Activated CD4-positive, alpha-beta T cell treated with anti-CD3 and anti-CD28 coated beads, Interleukin-2, amount 10 ng/mL, durations not matched to agents 24 days and 14 days (primary cell): ENCODE measurements around the gene MEF2A. TPM values are rescaled to one million over a fixed set of nuclear protein-coding genes. Genes with fewer than 3 reads are reported as not detected.
"Not testable (repeated sequence)": the region's sequence is repeated elsewhere in the genome, so short reads cannot be mapped to it uniquely, and the experiment has no call there.

Experiments used
- DNase-seq: peaks from one replicate; pipeline ENCODE4 v3.0.0; 2022
- H3K27ac Mint-ChIP-seq: one replicate; pipeline ENCODE4 v1.8.0; 2022; ENCODE audit warnings: mild to moderate bottlenecking, mixed read lengths
- H3K27me3 Mint-ChIP-seq: one replicate; pipeline ENCODE4 v1.8.0; 2022; ENCODE audit warnings: mixed read lengths
- H3K36me3 Mint-ChIP-seq: one replicate; pipeline ENCODE4 v1.8.0; 2022; ENCODE audit warnings: low read depth, mild to moderate bottlenecking, mixed read lengths
- H3K4me1 Mint-ChIP-seq: one replicate; pipeline ENCODE4 v1.8.0; 2021; ENCODE audit warnings: mixed read lengths
- H3K4me3 Mint-ChIP-seq: one replicate; pipeline ENCODE4 v1.8.0; 2022; ENCODE audit warnings: mild to moderate bottlenecking, moderate library complexity, mixed read lengths
- H3K9me3 Mint-ChIP-seq: one replicate; pipeline ENCODE4 v1.8.0; 2021; ENCODE audit warnings: mixed read lengths
- intact Hi-C: fragments of 100-400 bp; cut with micrococcal nuclease; formaldehyde crosslinking; loops from one replicate; pipeline ENCODE4 v1.15.1; 2023
- total RNA-seq: library from RNA; stranded (reverse); gene quantifications from 2 replicates; pipeline ENCODE4 v1.2.3, GENCODE V29; 2022

Gene MEF2A
- total RNA-seq, 1 donor from 2014 or later = 25.3 TPM

DNA sequence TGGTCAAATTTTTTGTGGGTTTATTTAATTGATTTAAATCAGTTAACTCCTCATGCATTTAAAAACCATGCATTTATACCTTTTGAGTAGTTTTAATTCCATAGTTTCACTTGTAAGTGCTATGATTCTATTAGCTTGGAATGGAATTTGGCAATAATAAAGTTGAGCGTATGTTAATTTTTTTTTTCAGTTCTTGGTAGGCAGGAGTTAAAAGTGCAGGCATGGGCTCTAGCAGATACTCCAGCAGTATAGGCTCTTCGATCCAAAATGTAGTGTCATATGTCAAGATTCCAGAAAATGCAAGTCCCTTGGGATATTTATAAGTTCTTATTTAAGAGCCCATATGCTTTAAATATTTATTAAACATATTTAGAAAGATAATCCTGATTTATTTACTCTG lies 97.1 kb downstream of the MEF2A start:
- Mint-ChIP-seq H3K36me3 (peaks cover 34% of the 10 kb centered on the region), H3K27me3 (no peaks in the 10 kb centered on the region), H3K4me3 (no peak overlapping the region), H3K27ac (no peak overlapping the region), H3K4me1 (peaks cover 8% of the 10 kb centered on the region), H3K9me3 (peaks cover 17% of the 10 kb centered on the region)
- no peak for DNase-seq
- intact Hi-C loops = no loop called here

DNA sequence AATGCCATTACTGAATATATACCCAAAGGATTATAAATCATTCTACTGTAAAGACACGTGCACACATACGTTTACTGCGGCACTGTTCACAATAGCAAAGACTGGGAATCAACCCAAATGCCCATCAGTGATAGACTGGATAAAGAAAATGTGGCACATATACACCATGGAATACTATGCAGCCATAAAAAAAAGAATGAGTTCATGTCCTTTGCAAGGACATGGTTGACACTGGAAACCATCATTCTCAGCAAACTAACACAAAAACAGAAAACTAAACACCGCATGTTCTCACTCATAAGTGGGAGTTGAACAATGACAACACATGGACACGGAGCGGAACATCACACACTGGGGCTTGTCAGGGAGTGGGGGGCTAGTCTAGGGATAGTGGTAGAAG lies 100.3 kb downstream of the MEF2A start:
- H3K4me1 Mint-ChIP-seq, DNase-seq, H3K9me3 Mint-ChIP-seq, H3K27ac Mint-ChIP-seq, H3K4me3 Mint-ChIP-seq, H3K27me3 Mint-ChIP-seq, intact Hi-C loops: not testable (repeated sequence)
- peaks cover 18% of the 10 kb centered on the region for H3K36me3 Mint-ChIP-seq

DNA sequence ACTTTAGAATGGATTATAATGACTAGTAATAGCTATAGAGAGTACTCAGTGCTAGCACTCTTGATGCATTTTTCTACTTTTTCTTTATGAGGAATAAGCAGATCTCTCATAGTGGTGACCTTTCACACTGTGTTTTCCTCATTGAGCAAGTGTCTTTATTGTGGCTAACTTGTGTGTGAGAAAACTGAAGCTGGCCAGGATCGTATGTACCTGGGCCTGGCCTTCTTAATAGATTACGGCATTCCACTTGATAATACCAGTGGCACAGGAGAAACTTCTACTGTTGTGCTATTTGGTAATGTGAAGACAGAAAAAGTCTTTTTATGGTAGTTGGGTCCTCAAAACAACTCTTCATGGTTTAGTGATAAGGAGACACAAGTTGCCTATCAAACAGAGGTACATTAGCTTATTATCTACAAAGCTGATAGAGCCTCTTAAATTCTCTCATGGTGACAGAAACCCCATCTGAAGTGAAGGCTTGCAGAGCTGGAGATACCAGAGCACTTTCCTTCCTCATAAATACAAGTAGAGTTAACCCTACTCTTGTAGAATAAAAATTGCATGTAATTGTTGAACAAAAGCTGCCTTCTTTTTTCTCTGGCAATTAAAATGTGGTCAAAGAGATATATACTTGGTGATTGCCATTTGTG lies 102.9 kb downstream of the MEF2A start:
- Mint-ChIP-seq H3K9me3 (peaks cover 8% of the 10 kb centered on the region), H3K27ac (no peak overlapping the region), H3K4me3 (no peak overlapping the region), H3K4me1 (peaks cover 2% of the 10 kb centered on the region), H3K36me3 (peaks cover 25% of the 10 kb centered on the region), H3K27me3 (no peaks in the 10 kb centered on the region)
- intact Hi-C loops = no loop called here
- DNase-seq = no peak

DNA sequence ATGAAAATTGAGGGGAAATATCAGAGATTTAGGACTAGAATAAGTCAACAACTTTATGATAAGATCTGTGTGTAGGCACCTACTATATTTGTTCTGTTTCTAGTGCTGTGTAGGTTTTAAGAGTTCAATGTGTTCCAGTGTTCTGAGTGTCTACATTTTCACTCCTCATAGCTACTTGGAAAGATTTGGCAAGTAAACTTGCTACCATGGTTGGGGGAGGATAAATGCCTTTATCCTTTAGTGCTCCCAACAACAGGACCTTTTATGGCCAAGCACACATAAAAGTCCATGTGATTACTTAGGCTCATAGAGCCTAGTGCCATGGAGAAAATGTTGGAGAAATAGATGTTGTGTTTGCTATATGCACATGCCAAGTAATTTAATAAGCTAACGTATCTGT lies 103.5 kb downstream of the MEF2A start:
- peaks cover 6% of the 10 kb centered on the region for H3K9me3 Mint-ChIP-seq
- H3K27ac Mint-ChIP-seq = no peak overlapping the region

GRCh38 chr15:99671926-99672635 lies 106.3 kb downstream of the MEF2A start:
- intact Hi-C loops = no loop called here

More for the DNA sequence above, 103.5 kb downstream of the MEF2A start:
- no peak for DNase-seq
- Mint-ChIP-seq H3K27me3 (no peaks in the 10 kb centered on the region), H3K36me3 (peaks cover 22% of the 10 kb centered on the region), H3K4me3 (no peak overlapping the region), H3K4me1 (peaks cover 2% of the 10 kb centered on the region)
- intact Hi-C loops = no loop called here

DNA sequence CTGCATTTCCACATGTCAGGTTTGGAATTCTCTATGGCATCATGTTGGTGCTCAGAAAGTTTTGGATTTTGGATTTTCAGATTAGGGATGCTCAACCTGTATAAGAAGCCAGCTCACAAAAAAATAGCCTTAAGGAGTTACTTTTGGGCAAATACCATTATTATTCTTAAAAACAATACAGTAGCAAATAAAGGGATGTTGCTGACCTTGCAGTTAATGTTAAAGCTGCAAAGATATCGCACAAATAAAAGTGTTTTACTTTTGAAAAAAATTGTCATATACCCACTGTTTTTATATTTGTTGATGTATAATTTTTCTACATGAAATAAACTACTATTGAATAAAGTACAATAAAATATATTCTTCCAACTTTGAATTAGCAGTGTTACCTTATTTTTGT lies 107.3 kb downstream of the MEF2A start:
- no peaks in the 10 kb centered on the region for H3K27me3 Mint-ChIP-seq
- no peak overlapping the region for H3K4me3 Mint-ChIP-seq
- no peaks in the 10 kb centered on the region for H3K9me3 Mint-ChIP-seq
- intact Hi-C loops = no loop called here
- H3K27ac Mint-ChIP-seq = no peak overlapping the region
- H3K36me3 Mint-ChIP-seq = peaks cover 39% of the 10 kb centered on the region
- no peak for DNase-seq
- peaks cover 4% of the 10 kb centered on the region for H3K4me1 Mint-ChIP-seq

More at GRCh38 chr15:99671926-99672635, 106.3 kb downstream of the MEF2A start:
- no peak for DNase-seq
- no peaks in the 10 kb centered on the region for H3K27me3 Mint-ChIP-seq
- peaks cover 2% of the 10 kb centered on the region for H3K4me1 Mint-ChIP-seq
- peaks cover 31% of the 10 kb centered on the region for H3K36me3 Mint-ChIP-seq
- H3K27ac Mint-ChIP-seq = no peak overlapping the region
- no peak overlapping the region for H3K4me3 Mint-ChIP-seq
- H3K9me3 Mint-ChIP-seq = no peaks in the 10 kb centered on the region

- Mint-ChIP-seq H3K27me3 (no peaks in the 10 kb centered on the region), H3K9me3 (no peaks in the 10 kb centered on the region), H3K36me3 (peaks cover 49% of the 10 kb centered on the region), H3K4me3 (no peak overlapping the region), H3K4me1 (peaks cover 3% of the 10 kb centered on the region), H3K27ac (no peak overlapping the region)
- intact Hi-C loops = no loop called here
- no peak for DNase-seq
These were observed 108.5 kb downstream of the MEF2A start for GRCh38 chr15:99674279-99674678.

DNA sequence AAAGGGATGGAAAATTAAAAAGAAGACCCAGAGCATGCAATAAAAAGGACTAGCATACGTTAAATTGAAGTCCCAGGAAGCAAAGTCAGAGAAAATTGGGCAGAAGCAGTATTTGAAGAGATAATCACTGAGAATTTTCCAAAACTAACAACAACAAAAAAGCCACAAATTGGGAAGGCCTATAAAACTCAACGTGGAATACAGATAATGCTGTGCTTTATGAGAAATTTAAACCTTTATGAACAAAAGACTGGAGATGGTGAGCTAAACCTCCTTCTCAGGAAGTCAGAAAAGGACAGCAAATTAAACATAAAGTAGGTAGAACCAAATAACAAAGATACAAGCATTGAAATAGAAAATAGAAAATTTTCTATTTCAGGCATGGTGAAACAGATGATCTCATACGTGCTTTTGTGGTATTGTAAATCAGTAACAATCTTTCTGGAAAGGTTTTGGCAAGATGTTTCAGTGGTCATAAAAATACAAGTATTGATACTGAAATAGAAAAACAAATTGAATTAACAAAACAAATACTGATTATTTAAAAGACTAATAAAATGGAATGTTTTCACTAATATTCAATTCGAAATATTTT lies 111.9 kb downstream of the MEF2A start:
- Mint-ChIP-seq H3K4me3 (no peak overlapping the region), H3K27me3 (no peaks in the 10 kb centered on the region), H3K27ac (no peak overlapping the region), H3K4me1 (peaks cover 8% of the 10 kb centered on the region), H3K9me3 (peaks cover 4% of the 10 kb centered on the region), H3K36me3 (peaks cover 53% of the 10 kb centered on the region)
- intact Hi-C loops = no loop called here
- DNase-seq = no peak

GRCh38 chr15:99680276-99680675 lies 114.5 kb downstream of the MEF2A start:
- Mint-ChIP-seq H3K27me3 (no peaks in the 10 kb centered on the region), H3K4me1 (peaks cover 15% of the 10 kb centered on the region), H3K4me3 (no peak overlapping the region), H3K9me3 (peaks cover 17% of the 10 kb centered on the region), H3K27ac (no peak overlapping the region), H3K36me3 (peaks cover 63% of the 10 kb centered on the region)
- intact Hi-C loops = no loop called here
- DNase-seq = no peak

- Mint-ChIP-seq H3K4me3 (no peak overlapping the region), H3K36me3 (peaks cover 65% of the 10 kb centered on the region), H3K4me1 (peaks cover 15% of the 10 kb centered on the region), H3K27me3 (no peaks in the 10 kb centered on the region), H3K9me3 (peaks cover 30% of the 10 kb centered on the region), H3K27ac (no peak overlapping the region)
- DNase-seq = no peak
- intact Hi-C loops = no loop called here
These were observed 116.2 kb downstream of the MEF2A start for GRCh38 chr15:99681990-99682389.

GRCh38 chr15:99682455-99682854 lies 116.7 kb downstream of the MEF2A start:
- DNase-seq = no peak
- intact Hi-C loops = no loop called here
- Mint-ChIP-seq H3K9me3 (peaks cover 33% of the 10 kb centered on the region), H3K4me3 (no peak overlapping the region), H3K4me1 (peaks cover 13% of the 10 kb centered on the region), H3K36me3 (peaks cover 65% of the 10 kb centered on the region), H3K27me3 (no peaks in the 10 kb centered on the region), H3K27ac (no peak overlapping the region)

DNA sequence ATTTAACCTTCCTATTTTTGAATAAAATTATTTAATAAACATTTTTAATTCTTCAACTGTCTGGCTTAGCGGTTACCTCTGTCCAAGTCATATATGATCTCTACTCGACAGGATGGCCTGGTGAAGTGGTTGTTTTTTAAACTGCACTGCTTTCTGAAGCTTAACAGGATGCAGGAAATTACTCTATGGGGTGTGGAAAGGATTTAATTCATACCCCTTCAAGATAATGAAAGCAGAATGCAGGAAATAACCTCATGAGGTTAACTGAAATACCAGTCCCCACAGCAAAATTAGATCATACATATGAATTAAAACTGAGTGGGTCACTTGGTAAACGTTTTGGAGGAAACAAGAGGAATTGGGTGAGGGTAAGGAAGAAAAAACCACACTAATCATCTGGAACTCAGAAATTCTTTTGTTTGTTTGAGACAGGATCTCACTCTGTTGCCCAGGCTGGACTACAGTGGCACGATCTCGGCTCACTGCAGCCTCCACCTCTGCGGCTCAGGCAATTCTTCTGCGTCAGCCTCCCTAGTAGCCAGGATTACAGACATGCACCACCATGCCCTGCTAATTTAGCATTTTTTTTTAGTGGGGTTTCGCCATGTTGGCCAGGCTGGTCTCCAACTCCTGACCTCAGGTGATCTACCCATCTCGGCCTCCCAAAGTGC lies 117.4 kb downstream of the MEF2A start:
- peak overlapping the region; percentile 36 for H3K4me3 Mint-ChIP-seq
- H3K4me1 Mint-ChIP-seq = peaks cover 13% of the 10 kb centered on the region
- H3K27ac Mint-ChIP-seq = peak overlapping the region; percentile 63
- intact Hi-C loops = no loop called here
- H3K9me3 Mint-ChIP-seq = peaks cover 35% of the 10 kb centered on the region
- peak; percentile 70 for DNase-seq
- H3K27me3 Mint-ChIP-seq = no peaks in the 10 kb centered on the region
- H3K36me3 Mint-ChIP-seq = peaks cover 61% of the 10 kb centered on the region

- no peaks in the 10 kb centered on the region for H3K27me3 Mint-ChIP-seq
- H3K4me1 Mint-ChIP-seq = peaks cover 12% of the 10 kb centered on the region
- no peak for DNase-seq
- H3K36me3 Mint-ChIP-seq = peaks cover 64% of the 10 kb centered on the region
- peaks cover 31% of the 10 kb centered on the region for H3K9me3 Mint-ChIP-seq
- intact Hi-C loops = no loop called here
- no peak overlapping the region for H3K27ac Mint-ChIP-seq
- H3K4me3 Mint-ChIP-seq = no peak overlapping the region
These were observed 120.5 kb downstream of the MEF2A start for GRCh38 chr15:99686290-99686689.

GRCh38 chr15:99692825-99693224 lies 127.0 kb downstream of the MEF2A start:
- Mint-ChIP-seq H3K4me1 (peaks cover 2% of the 10 kb centered on the region), H3K9me3 (no peaks in the 10 kb centered on the region), H3K27ac (no peak overlapping the region), H3K36me3 (peaks cover 47% of the 10 kb centered on the region), H3K27me3 (no peaks in the 10 kb centered on the region), H3K4me3 (no peak overlapping the region)
- intact Hi-C loops = no loop called here
- no peak for DNase-seq
